ENCODE data around the gene UPK1B. TPM values are rescaled to one million over a fixed set of nuclear protein-coding genes. Genes with fewer than 3 reads are reported as not detected.
"Not testable (repeated sequence)": the region's sequence is repeated elsewhere in the genome, so short reads cannot be mapped to it uniquely, and the experiment has no call there.

The UPK1B gene
- polyA plus RNA-seq = 1.1 TPM
- long read RNA-seq, donor 1, partial matches to known transcripts = 0 of 1 reads
- long read RNA-seq, donor 1, other reads (novel, unspliced or antisense) = 0 of 1 reads
- long read RNA-seq, donor 2, partial matches to known transcripts = 0 of 1 reads
- long read RNA-seq, donor 2, other reads (novel, unspliced or antisense) = 0 of 1 reads
- long read RNA-seq, donor 3 = 0 reads
- long read RNA-seq, donor 4 = 0 reads
- long read RNA-seq, donor 5 = 0 reads
- long read RNA-seq, donor 6, partial matches to known transcripts = 0 of 2 reads
- long read RNA-seq, donor 6, other reads (novel, unspliced or antisense) = 0 of 2 reads
- long read RNA-seq, donor 7 = 0 reads
- long read RNA-seq, donor 8, partial matches to known transcripts = 14 of 22 reads
- long read RNA-seq, donor 8, other reads (novel, unspliced or antisense) = 8 of 22 reads
- long read RNA-seq, donor 9 = 0 reads
- long read RNA-seq, donor 10 = 0 reads
- long read RNA-seq, donor 11 = 0 reads

DNA sequence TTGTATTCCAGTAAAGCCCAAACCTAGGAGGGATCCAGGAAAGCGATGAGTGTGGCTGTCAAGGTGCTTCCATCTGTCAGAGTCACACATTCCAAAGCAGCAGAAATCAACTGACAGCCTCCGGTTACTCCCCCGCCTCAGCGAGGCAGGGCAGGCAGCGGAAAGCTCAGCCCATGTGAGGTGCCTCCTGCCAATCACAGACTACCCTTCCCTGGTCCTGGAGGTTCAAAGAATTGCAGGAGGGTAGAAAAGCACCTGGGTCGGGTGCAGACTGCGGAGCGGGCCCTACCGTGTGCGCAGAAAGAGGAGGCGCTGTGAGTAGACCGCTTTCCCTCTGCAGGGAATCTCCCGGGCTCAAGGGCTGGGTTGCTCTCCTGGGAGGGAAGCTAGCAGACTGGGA is at the start of gene UPK1B:
Gene UPK1B (plus strand): TSS at position 274 of the 400 bp plus-strand sequence. CDS start 13,144 bp downstream, outside the sequence.
- Histone ChIP-seq H3K27ac (ENCODE audit: low read length) (no peak within 1 kb of the TSS), H3K4me1 (ENCODE audit: control insufficient read depth, insufficient read depth, low read length) (peaks cover 12% of the 10 kb centered on the region), H3K27me3 (ENCODE audit: control insufficient read depth, insufficient read depth, low read length) (no peaks in the 10 kb centered on the region), H3K36me3 (ENCODE audit: control insufficient read depth, insufficient read depth, low read length) (no peaks in the 10 kb centered on the region), H3K4me3 (ENCODE audit: low read length) (no peak within 1 kb of the TSS), H3K9me3 (ENCODE audit: control insufficient read depth, low read depth, low read length) (no peaks in the 10 kb centered on the region)
- DNase-seq = no peak
- WGBS (ENCODE audit: insufficient coverage, low lambda C conversion rate) = no CpG with 5 or more reads among the region's 13 CpGs

DNA sequence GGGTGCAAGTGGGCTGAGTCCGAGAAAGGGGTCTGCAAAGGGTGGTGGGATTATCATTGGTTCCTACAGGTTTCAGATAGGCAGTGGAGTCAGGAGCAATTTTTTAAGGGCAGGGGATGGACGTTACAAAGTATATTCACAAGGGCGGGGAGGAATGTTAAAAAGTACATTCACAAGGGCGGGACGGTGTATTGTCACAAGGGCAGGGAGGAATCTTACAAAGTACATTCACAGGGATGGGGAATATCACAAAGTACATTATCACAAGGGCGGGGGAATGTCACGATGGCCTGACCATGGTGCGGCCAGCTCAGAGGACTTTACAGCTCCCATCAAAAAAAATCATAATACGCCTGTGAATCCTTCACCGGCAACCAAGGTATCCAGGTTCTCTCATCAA is 48.1 kb upstream of the UPK1B start:
- H3K9me3 ChIP-seq (ENCODE audit: control insufficient read depth, low read depth, low read length) = no peaks in the 10 kb centered on the region
- no peaks in the 10 kb centered on the region for H3K4me1 ChIP-seq (ENCODE audit: control insufficient read depth, insufficient read depth, low read length)
- WGBS (ENCODE audit: insufficient coverage, low lambda C conversion rate) = 75% methylated on average over 2 of the region's 10 CpGs
- no peak overlapping the region for H3K4me3 ChIP-seq (ENCODE audit: low read length)
- no peak overlapping the region for H3K27ac ChIP-seq (ENCODE audit: low read length)
- H3K27me3 ChIP-seq (ENCODE audit: control insufficient read depth, insufficient read depth, low read length) = no peaks in the 10 kb centered on the region
- no peak for DNase-seq
- H3K36me3 ChIP-seq (ENCODE audit: control insufficient read depth, insufficient read depth, low read length) = no peaks in the 10 kb centered on the region

- Histone ChIP-seq H3K36me3 (ENCODE audit: control insufficient read depth, insufficient read depth, low read length) (no peaks in the 10 kb centered on the region), H3K27ac (ENCODE audit: low read length) (no peak overlapping the region), H3K9me3 (ENCODE audit: control insufficient read depth, low read depth, low read length) (no peaks in the 10 kb centered on the region), H3K4me3 (ENCODE audit: low read length) (no peak overlapping the region), H3K4me1 (ENCODE audit: control insufficient read depth, insufficient read depth, low read length) (no peaks in the 10 kb centered on the region), H3K27me3 (ENCODE audit: control insufficient read depth, insufficient read depth, low read length) (no peaks in the 10 kb centered on the region)
- DNase-seq = no peak
- WGBS (ENCODE audit: insufficient coverage, low lambda C conversion rate) = no CpG with 5 or more reads among the region's 17 CpGs
Observed at GRCh38 chr3:119125742-119126504, 47.5 kb upstream of the UPK1B start.

DNA sequence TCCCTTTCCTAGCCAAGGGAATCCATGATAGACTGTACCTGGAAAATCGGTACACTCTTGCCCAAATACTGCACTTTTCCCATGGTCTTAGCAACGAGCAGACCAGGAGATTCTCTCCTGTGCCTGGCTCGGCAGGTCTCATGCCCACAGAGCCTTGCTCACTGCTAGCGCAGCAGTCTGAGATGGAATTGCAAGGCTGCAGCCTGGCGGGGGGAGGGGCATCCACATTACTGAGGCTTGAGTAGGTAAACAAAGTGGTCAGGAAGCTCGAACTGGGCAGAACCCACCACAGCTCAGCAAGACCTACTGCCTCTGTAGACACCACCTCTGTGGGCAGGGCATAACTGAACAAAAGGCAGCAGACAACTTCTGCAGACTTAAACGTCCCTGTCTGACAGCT is 43.1 kb upstream of the UPK1B start:
- not testable (repeated sequence) for H3K27me3 ChIP-seq (ENCODE audit: control insufficient read depth, insufficient read depth, low read length); DNase-seq; H3K4me1 ChIP-seq (ENCODE audit: control insufficient read depth, insufficient read depth, low read length); H3K27ac ChIP-seq (ENCODE audit: low read length); H3K9me3 ChIP-seq (ENCODE audit: control insufficient read depth, low read depth, low read length); H3K36me3 ChIP-seq (ENCODE audit: control insufficient read depth, insufficient read depth, low read length); H3K4me3 ChIP-seq (ENCODE audit: low read length)
- no CpG with 5 or more reads among the region's 7 CpGs for WGBS (ENCODE audit: insufficient coverage, low lambda C conversion rate)

GRCh38 chr3:119132291-119132690 is 41.1 kb upstream of the UPK1B start:
- H3K4me3 ChIP-seq (ENCODE audit: low read length); H3K27me3 ChIP-seq (ENCODE audit: control insufficient read depth, insufficient read depth, low read length); DNase-seq; H3K36me3 ChIP-seq (ENCODE audit: control insufficient read depth, insufficient read depth, low read length); H3K9me3 ChIP-seq (ENCODE audit: control insufficient read depth, low read depth, low read length); H3K27ac ChIP-seq (ENCODE audit: low read length); H3K4me1 ChIP-seq (ENCODE audit: control insufficient read depth, insufficient read depth, low read length): not testable (repeated sequence)
- WGBS (ENCODE audit: insufficient coverage, low lambda C conversion rate) = no CpG with 5 or more reads among the region's 4 CpGs

DNA sequence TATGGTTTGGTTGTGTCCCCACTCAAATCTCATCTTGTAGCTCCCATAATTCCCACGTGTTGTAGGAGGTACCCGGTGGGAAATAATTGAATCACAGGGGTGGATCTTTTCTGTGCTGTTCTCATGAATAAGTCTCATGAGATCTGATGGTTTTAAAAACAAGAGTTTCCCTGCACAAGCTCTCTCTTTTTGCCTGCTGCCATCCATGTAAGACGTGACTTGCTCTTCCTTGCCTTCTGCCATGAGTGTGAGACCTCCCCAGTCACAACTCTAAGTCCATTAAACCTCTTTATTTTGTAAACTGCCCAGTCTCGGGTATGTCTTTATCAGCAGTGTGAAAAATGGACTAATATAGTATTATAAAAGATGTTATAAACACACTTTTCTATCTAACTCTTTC is 34.0 kb upstream of the UPK1B start:
- no CpG with 5 or more reads among the region's 4 CpGs for WGBS (ENCODE audit: insufficient coverage, low lambda C conversion rate)
- not testable (repeated sequence) for DNase-seq; H3K27me3 ChIP-seq (ENCODE audit: control insufficient read depth, insufficient read depth, low read length); H3K9me3 ChIP-seq (ENCODE audit: control insufficient read depth, low read depth, low read length); H3K4me1 ChIP-seq (ENCODE audit: control insufficient read depth, insufficient read depth, low read length); H3K27ac ChIP-seq (ENCODE audit: low read length); H3K4me3 ChIP-seq (ENCODE audit: low read length); H3K36me3 ChIP-seq (ENCODE audit: control insufficient read depth, insufficient read depth, low read length)

GRCh38 chr3:119140466-119140865 is 32.9 kb upstream of the UPK1B start:
- Histone ChIP-seq H3K27ac (ENCODE audit: low read length) (no peak overlapping the region), H3K27me3 (ENCODE audit: control insufficient read depth, insufficient read depth, low read length) (no peaks in the 10 kb centered on the region), H3K4me1 (ENCODE audit: control insufficient read depth, insufficient read depth, low read length) (no peaks in the 10 kb centered on the region), H3K4me3 (ENCODE audit: low read length) (no peak overlapping the region), H3K36me3 (ENCODE audit: control insufficient read depth, insufficient read depth, low read length) (no peaks in the 10 kb centered on the region), H3K9me3 (ENCODE audit: control insufficient read depth, low read depth, low read length) (no peaks in the 10 kb centered on the region)
- DNase-seq = no peak
- no CpG with 5 or more reads among the region's 5 CpGs for WGBS (ENCODE audit: insufficient coverage, low lambda C conversion rate)

GRCh38 chr3:119145128-119145499 is 28.3 kb upstream of the UPK1B start:
- no peak for DNase-seq
- H3K27me3 ChIP-seq (ENCODE audit: control insufficient read depth, insufficient read depth, low read length) = no peaks in the 10 kb centered on the region
- H3K9me3 ChIP-seq (ENCODE audit: control insufficient read depth, low read depth, low read length) = no peaks in the 10 kb centered on the region
- H3K27ac ChIP-seq (ENCODE audit: low read length) = no peak overlapping the region
- H3K4me1 ChIP-seq (ENCODE audit: control insufficient read depth, insufficient read depth, low read length) = no peaks in the 10 kb centered on the region
- no peaks in the 10 kb centered on the region for H3K36me3 ChIP-seq (ENCODE audit: control insufficient read depth, insufficient read depth, low read length)
- H3K4me3 ChIP-seq (ENCODE audit: low read length) = no peak overlapping the region

DNA sequence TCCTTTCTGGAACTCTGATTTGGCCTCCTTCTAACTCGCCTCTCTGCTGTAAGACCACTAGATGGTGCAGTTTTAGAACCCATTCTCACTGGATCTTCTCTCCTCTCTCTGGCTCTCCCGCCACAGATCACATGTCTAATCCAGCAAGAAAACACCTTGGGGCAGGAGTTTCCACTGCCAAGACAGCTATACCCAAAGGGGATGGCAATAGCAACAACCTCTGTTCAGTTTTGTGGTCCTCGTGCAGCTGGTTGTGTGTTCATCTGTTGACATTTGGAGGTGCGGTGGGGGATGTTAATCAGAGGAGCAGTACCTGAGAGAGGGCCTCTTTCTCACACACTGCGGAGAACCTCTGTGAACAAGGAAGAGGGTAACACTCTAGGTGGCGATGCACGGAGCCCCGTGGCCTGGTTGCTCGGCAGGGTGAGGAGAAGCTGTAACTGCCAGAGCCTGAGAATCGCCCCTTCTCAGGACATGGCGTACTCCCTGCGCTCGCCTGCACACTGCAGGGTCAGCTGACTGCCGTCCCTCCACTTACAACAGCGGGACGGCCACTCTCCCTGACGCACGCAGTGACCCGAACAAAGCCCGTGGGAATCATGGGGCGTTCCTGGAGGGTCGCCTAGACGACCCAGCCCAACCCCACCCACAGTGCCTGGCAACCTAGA is 27.8 kb upstream of the UPK1B start, which contains the start of gene TEX55:
Gene TEX55 (plus strand): TSS at position 666 of the 668 bp plus-strand sequence. CDS start 25 bp downstream, outside the sequence.
- WGBS (ENCODE audit: insufficient coverage, low lambda C conversion rate) = 20% methylated on average over 1 of the region's 23 CpGs

GRCh38 chr3:119146578-119147375 is 26.6 kb upstream of the UPK1B start:
- Histone ChIP-seq H3K4me3 (ENCODE audit: low read length) (no peak overlapping the region), H3K36me3 (ENCODE audit: control insufficient read depth, insufficient read depth, low read length) (no peaks in the 10 kb centered on the region), H3K4me1 (ENCODE audit: control insufficient read depth, insufficient read depth, low read length) (no peaks in the 10 kb centered on the region), H3K27me3 (ENCODE audit: control insufficient read depth, insufficient read depth, low read length) (no peaks in the 10 kb centered on the region), H3K9me3 (ENCODE audit: control insufficient read depth, low read depth, low read length) (no peaks in the 10 kb centered on the region), H3K27ac (ENCODE audit: low read length) (no peak overlapping the region)
- no CpG with 5 or more reads among the region's 15 CpGs for WGBS (ENCODE audit: insufficient coverage, low lambda C conversion rate)
- no peak for DNase-seq

More for the DNA sequence above, 27.8 kb upstream of the UPK1B start, which contains the start of gene TEX55:
- Histone ChIP-seq H3K9me3 (ENCODE audit: control insufficient read depth, low read depth, low read length) (no peaks in the 10 kb centered on the region), H3K36me3 (ENCODE audit: control insufficient read depth, insufficient read depth, low read length) (no peaks in the 10 kb centered on the region), H3K4me3 (ENCODE audit: low read length) (no peak within 1 kb of the TSS), H3K4me1 (ENCODE audit: control insufficient read depth, insufficient read depth, low read length) (no peaks in the 10 kb centered on the region), H3K27me3 (ENCODE audit: control insufficient read depth, insufficient read depth, low read length) (no peaks in the 10 kb centered on the region), H3K27ac (ENCODE audit: low read length) (no peak within 1 kb of the TSS)
- peak; percentile 30 to 59 for DNase-seq

All from large intestine (tissue), 12 donors.